Peyer's patch (tissue), 4 donors: Measurements from ENCODE around the gene OR11H12.
"Not testable (repeated sequence)": the region's sequence is repeated elsewhere in the genome, so short reads cannot be mapped to it uniquely, and the experiment has no call there.

Source experiments
- CTCF ChIP-seq, 6 experiments: fragments of 450-650 bp in 4 of 6; fragments of 200-600 bp in 2 of 6; sonication (generic) in 1 of 6; IDR thresholded peaks; one replicate each; pipeline ENCODE4 v1.5.1; 2017 to 2019; ENCODE audit warnings: antibody characterized with exemption in 6 of 6, mild to moderate bottlenecking in 3 of 6, moderate library complexity in 1 of 6
- POLR2A ChIP-seq, 2 donors: fragments of 450-650 bp; IDR thresholded peaks; one replicate each; pipeline ENCODE4 v1.5.1; 2017; ENCODE audit warnings: antibody characterized with exemption in 2 of 2, mild to moderate bottlenecking in 2 of 2, moderate library complexity in 2 of 2

GRCh38 chr14:18636066-18636465, 35.1 kb downstream of the OR11H12 start:
- not testable (repeated sequence) for TF ChIP-seq CTCF, POLR2A (IDR thresholded peaks at IDR 0.05)
